Measurements from ENCODE around the gene SCYGR7.

- TF ChIP-seq CTCF (conservative IDR thresholded peaks at IDR 0.05; ENCODE audit: low read length) (no peak), EZH2phosphoT487 (IDR thresholded peaks at IDR 0.05; ENCODE audit: borderline replicate concordance) (no peak)
Measured at GRCh38 chr2:227772932-227773331, 44.8 kb downstream of the SCYGR7 start.
